Measurements from ENCODE around the gene MGAT3.

DNA sequence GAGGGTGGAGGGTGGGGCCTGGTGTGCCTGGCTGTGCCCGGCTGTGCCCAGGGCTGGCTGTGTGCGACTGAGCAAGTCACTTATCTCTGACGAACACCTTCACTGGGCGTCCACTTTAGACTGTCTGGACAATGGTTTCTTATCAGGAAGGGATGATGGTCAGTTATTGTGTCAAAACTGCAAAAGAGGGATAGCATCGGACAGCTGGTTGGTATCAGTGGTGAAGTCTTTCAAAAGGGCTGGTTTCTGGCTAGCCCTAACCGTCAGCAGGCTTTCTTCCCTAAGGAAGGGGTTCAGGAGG lies 4.1 kb upstream of the MGAT3 start:
- TF ChIP-seq CTCF (conservative IDR thresholded peaks at IDR 0.05) = no peak
- no peak for TF ChIP-seq ZFX (IDR thresholded peaks at IDR 0.05)

All from C4-2B (cell line).